Gastrocnemius medialis (tissue), 4 donors: ENCODE results near the gene ANKRD33B.

Source experiments
- POLR2A ChIP-seq, 2 donors: fragments of 450-650 bp; IDR thresholded peaks; one replicate each; pipeline ENCODE4 v1.6.1; 2017; ENCODE audit warnings: antibody characterized with exemption in 2 of 2, mild to moderate bottlenecking in 2 of 2, moderate library complexity in 2 of 2
- TF ChIP-seq, protein P1 (sequence below), 5 experiments: fragments of 450-650 bp in 3 of 5; fragments of 200-600 bp in 2 of 5; sonication (generic) in 2 of 5; IDR thresholded peaks in 4 of 5; conservative IDR thresholded peaks in 1 of 5; 1 replicate in 4 of 5; 2 replicates in 1 of 5; pipeline ENCODE4 v1.5.1; 2016 to 2019; ENCODE audit warnings: antibody characterized with exemption in 5 of 5, mild to moderate bottlenecking in 3 of 5, moderate library complexity in 3 of 5

DNA sequence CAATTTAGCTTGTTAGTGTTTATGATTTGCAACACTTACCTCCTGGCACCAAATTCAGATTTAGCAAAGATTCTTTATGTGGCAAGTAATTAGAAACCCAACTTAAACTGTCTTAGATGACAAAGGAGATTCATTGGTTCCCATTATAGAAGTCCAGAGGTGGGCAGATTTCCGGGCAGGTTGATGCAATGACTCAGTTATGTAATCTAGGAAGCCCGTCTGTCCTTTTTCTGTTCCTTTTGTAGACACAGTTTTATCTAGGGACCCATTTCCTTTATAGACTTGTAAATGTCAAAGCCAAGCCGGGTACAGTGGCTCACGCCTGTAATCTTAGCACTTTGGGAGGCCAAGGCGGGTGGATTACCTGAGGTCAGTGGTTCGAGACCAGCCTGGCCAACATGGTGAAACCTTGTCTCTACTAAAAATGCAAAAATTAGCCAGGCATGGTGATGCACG lies 20.3 kb upstream of the ANKRD33B start:
- no peak for TF ChIP-seq POLR2A (IDR thresholded peaks at IDR 0.05)
- TF ChIP-seq, protein P1, sequence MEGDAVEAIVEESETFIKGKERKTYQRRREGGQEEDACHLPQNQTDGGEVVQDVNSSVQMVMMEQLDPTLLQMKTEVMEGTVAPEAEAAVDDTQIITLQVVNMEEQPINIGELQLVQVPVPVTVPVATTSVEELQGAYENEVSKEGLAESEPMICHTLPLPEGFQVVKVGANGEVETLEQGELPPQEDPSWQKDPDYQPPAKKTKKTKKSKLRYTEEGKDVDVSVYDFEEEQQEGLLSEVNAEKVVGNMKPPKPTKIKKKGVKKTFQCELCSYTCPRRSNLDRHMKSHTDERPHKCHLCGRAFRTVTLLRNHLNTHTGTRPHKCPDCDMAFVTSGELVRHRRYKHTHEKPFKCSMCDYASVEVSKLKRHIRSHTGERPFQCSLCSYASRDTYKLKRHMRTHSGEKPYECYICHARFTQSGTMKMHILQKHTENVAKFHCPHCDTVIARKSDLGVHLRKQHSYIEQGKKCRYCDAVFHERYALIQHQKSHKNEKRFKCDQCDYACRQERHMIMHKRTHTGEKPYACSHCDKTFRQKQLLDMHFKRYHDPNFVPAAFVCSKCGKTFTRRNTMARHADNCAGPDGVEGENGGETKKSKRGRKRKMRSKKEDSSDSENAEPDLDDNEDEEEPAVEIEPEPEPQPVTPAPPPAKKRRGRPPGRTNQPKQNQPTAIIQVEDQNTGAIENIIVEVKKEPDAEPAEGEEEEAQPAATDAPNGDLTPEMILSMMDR (IDR thresholded peaks at IDR 0.05 in 4 of 5, conservative IDR thresholded peaks at IDR 0.05 in 1 of 5): no peak
